HepG2 (cell line): ENCODE results near the gene SPAG9. TPM values are rescaled to one million over a fixed set of nuclear protein-coding genes. Genes with fewer than 3 reads are reported as not detected.

Source experiments
- CHD2 ChIP-seq: IDR thresholded peaks from 2 replicates; pipeline ENCODE4 v1.6.1; 2011; ENCODE audit warnings: low read depth, low read length, improper control_type of control experiment
- KLF11 ChIP-seq: IDR thresholded peaks from 2 replicates; pipeline ENCODE4 v1.6.1; 2016; ENCODE audit warnings: missing compliant biosample characterization
- MIER2 ChIP-seq: IDR thresholded peaks from 2 replicates; pipeline ENCODE4 v1.6.1; 2016; ENCODE audit warnings: missing biosample characterization, missing genetic modification reagents
- PAF1 ChIP-seq: IDR thresholded peaks from 2 replicates; pipeline ENCODE4 v1.6.1; 2016; ENCODE audit warnings: missing genetic modification reagents, missing compliant biosample characterization
- PCBP2 ChIP-seq: fragments of 200-400 bp; formaldehyde crosslinking; optimal IDR thresholded peaks from 2 replicates; pipeline ENCODE3; 2018; ENCODE audit warnings: low read length, low read depth; ENCODE audit not compliant: poor library complexity, severe bottlenecking
- POGK ChIP-seq: sonication (generic); formaldehyde crosslinking; conservative IDR thresholded peaks from 2 replicates; pipeline ENCODE4 v1.8.0; 2022; ENCODE audit warnings: mild to moderate bottlenecking, moderate library complexity, missing genetic modification reagents
- POLR2G ChIP-seq: fragments of 200-400 bp; formaldehyde crosslinking; IDR thresholded peaks from 2 replicates; pipeline ENCODE4 v1.6.1; 2018; ENCODE audit warnings: mild to moderate bottlenecking, low read depth, low read length, moderate library complexity
- SETDB1 ChIP-seq: sonication (generic); formaldehyde crosslinking; IDR thresholded peaks from 2 replicates; pipeline ENCODE4 v1.5.1; 2020; ENCODE audit warnings: missing genetic modification reagents, mild to moderate bottlenecking, borderline replicate concordance
- SNAPC2 ChIP-seq: sonication (generic); formaldehyde crosslinking; IDR thresholded peaks from 2 replicates; pipeline ENCODE4 v1.8.1; 2022; ENCODE audit warnings: mild to moderate bottlenecking, missing genetic modification reagents
- SNAPC5 ChIP-seq: sonication (generic); formaldehyde crosslinking; IDR thresholded peaks from 2 replicates; pipeline ENCODE4 v1.8.1; 2023; ENCODE audit warnings: mild to moderate bottlenecking, missing genetic modification reagents, borderline replicate concordance
- SP5 ChIP-seq: IDR thresholded peaks from 2 replicates; pipeline ENCODE4 v1.6.1; 2016; ENCODE audit warnings: low read depth, borderline replicate concordance
- TOE1 ChIP-seq: sonication (generic); formaldehyde crosslinking; IDR thresholded peaks from 2 replicates; pipeline ENCODE4 v1.4.0; 2020; ENCODE audit warnings: mild to moderate bottlenecking, missing genetic modification reagents
- U2AF1 ChIP-seq: fragments of 200-400 bp; formaldehyde crosslinking; optimal IDR thresholded peaks from 2 replicates; pipeline ENCODE3; 2017; ENCODE audit warnings: mild to moderate bottlenecking, low read depth, low read length
- YY1 ChIP-seq: IDR thresholded peaks from 2 replicates; pipeline ENCODE4 v1.6.1; 2011; ENCODE audit warnings: low read length, low read depth, moderate library complexity, mild to moderate bottlenecking; ENCODE audit not compliant: insufficient read depth, insufficient replicate concordance
- ZFP37 ChIP-seq: sonication (generic); formaldehyde crosslinking; IDR thresholded peaks from 2 replicates; pipeline ENCODE4 v1.4.0; 2020; ENCODE audit warnings: missing genetic modification reagents, borderline replicate concordance
- ZMAT3 ChIP-seq: sonication (generic); formaldehyde crosslinking; conservative IDR thresholded peaks from 2 replicates; pipeline ENCODE4 v1.7.0; 2021; ENCODE audit warnings: missing genetic modification reagents
- ZMAT5 ChIP-seq: sonication (generic); formaldehyde crosslinking; IDR thresholded peaks from 2 replicates; pipeline ENCODE4 v1.5.0; 2020; ENCODE audit warnings: mild to moderate bottlenecking, low read depth, missing genetic modification reagents, borderline replicate concordance
- ZNF484 ChIP-seq: sonication (generic); formaldehyde crosslinking; IDR thresholded peaks from 2 replicates; pipeline ENCODE4 v1.5.1; 2020; ENCODE audit warnings: mild to moderate bottlenecking, low read depth, missing genetic modification reagents, borderline replicate concordance
- ZNF574 ChIP-seq: sonication (generic); formaldehyde crosslinking; IDR thresholded peaks from 2 replicates; pipeline ENCODE4 v1.4.0; 2020; ENCODE audit warnings: missing genetic modification reagents
- ZNF615 ChIP-seq: sonication (generic); formaldehyde crosslinking; IDR thresholded peaks from 2 replicates; pipeline ENCODE4 v1.5.0; 2020; ENCODE audit warnings: mild to moderate bottlenecking, missing genetic modification reagents, borderline replicate concordance
- ZNF616 ChIP-seq: sonication (generic); formaldehyde crosslinking; IDR thresholded peaks from 2 replicates; pipeline ENCODE4 v1.5.0; 2020; ENCODE audit warnings: low read depth, mild to moderate bottlenecking, missing genetic modification reagents
- ZZZ3 ChIP-seq: sonication (generic); formaldehyde crosslinking; IDR thresholded peaks from 2 replicates; pipeline ENCODE4 v1.4.0; 2020; ENCODE audit warnings: missing genetic modification reagents, mild to moderate bottlenecking, borderline replicate concordance
- polyA plus RNA-seq, 8 experiments: library from polyadenylated mRNA; depleted of rRNA in 3 of 8; stranded (reverse) in 7 of 8; unstranded in 1 of 8; fragments of >200 nt; fragmentation: Illumina TruSeq in 4 of 8; extraction: Trizol in 4 of 8; gene quantifications; 2 replicates each; pipeline versions ENCODE4 v1.2.1 to v1.2.3, GENCODE V29; 2011 to 2016; ENCODE audit warnings: low read depth in 4 of 8, missing spikeins in 1 of 8, mixed read lengths in 1 of 8; ENCODE audit not compliant: insufficient read depth in 1 of 8
- total RNA-seq, 5 experiments: library from RNA; depleted of rRNA; stranded (reverse); fragments of >200 nt; fragmentation: Illumina TruSeq; extraction: Trizol; gene quantifications; 2 replicates each; pipeline ENCODE4 v1.2.3, GENCODE V29; 2016; ENCODE audit warnings: low read depth in 1 of 5

SPAG9 gene
- total and polyA plus RNA-seq, 2 of the 13 experiments (the other 11 are each of a cell fraction or from before 2014, with no cell fraction given) = 43.2 to 78.6 TPM

- TF ChIP-seq ZFP37 (CRISPR knock-in tag) = no peak
- no peak for TF ChIP-seq CHD2
- no peak for TF ChIP-seq ZMAT3 (CRISPR knock-in tag)
- peak; percentile 71 for TF ChIP-seq YY1
- no peak for TF ChIP-seq KLF11 (CRISPR knock-in tag)
- no peak for TF ChIP-seq U2AF1
- TF ChIP-seq PAF1 = no peak
- TF ChIP-seq ZMAT5 (CRISPR knock-in tag) = no peak
- TF ChIP-seq ZNF615 (CRISPR knock-in tag) = 0 out of 2 replicates have a peak, but pooled peaks have one; percentile 70
- no peak for TF ChIP-seq ZNF616 (CRISPR knock-in tag)
- TF ChIP-seq MIER2 (CRISPR knock-in tag) = 0 out of 2 replicates have a peak, but pooled peaks have one; percentile 13
- peak; percentile 87 for TF ChIP-seq POGK (CRISPR knock-in tag)
- 0 out of 2 replicates have a peak, but pooled peaks have one; percentile 59 for TF ChIP-seq ZNF484
- TF ChIP-seq SETDB1 (CRISPR knock-in tag) = no peak
- TF ChIP-seq ZZZ3 = no peak; the same call in 1 of the 2 replicates
- TF ChIP-seq TOE1 (CRISPR knock-in tag) = no peak
- 0 out of 2 replicates have a peak, but pooled peaks have one; percentile 17 for TF ChIP-seq SNAPC2 (CRISPR knock-in tag)
- TF ChIP-seq SNAPC5 = no peak
- peak; percentile 77 for TF ChIP-seq ZNF574
- TF ChIP-seq PCBP2 = no peak
- TF ChIP-seq SP5 (CRISPR knock-in tag) = peak; percentile 56; the same call in 1 of the 2 replicates
- TF ChIP-seq POLR2G = peak; percentile 80
These were observed 189.3 kb downstream of the SPAG9 start (continued) for GRCh38 chr17:50931144-50931908.
